GM18909 (cell line): Measurements from ENCODE around the gene IFNG.

Experiments
- ATAC-seq: cut with Tn5 transposase; IDR thresholded peaks from one replicate; pipeline ENCODE4 v1.9.1; 2021; ENCODE audit warnings: mild to moderate bottlenecking; ENCODE audit not compliant: unreplicated experiment, poor library complexity

The IFNG gene

DNA sequence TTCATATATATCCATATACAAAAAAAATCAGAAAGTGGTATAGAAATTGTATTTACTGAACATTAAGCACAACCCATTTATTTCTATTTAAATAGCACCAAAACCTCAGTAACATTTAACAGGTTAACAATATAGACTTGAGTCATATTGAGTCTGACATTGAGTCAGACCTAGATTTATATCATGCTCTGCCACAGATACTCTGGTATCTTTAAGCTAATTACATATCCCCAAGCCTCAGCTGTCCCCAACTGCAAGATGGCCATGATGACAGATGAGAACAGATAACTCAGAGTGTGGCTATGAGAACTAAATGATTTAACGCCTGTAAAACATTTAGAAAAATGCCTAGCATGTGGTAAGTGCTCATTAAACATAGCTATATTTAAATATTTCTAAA lies 40.3 kb downstream of the IFNG start:
- peak; percentile 65 for ATAC-seq

- ATAC-seq, result no peak
Measured at GRCh38 chr12:68118096-68118755, 41.3 kb downstream of the IFNG start.

DNA sequence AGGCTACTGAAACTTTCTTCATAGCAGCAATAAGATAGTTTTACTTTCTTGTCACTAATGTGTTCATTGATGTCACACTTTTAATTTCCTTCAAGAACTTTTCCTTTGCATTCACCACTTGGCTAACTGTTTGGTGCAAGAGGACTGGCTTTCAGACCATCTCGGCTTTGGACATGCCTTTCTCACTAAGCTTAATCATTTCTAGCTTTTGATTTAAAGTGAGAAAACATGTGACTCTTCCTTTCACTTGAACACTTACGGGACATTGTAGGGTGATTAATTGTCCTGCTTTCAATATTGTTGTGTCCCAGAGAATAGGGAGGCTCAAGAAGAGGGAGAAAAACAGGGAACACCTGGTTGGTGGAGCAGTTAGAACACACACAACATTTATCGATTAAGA lies 41.9 kb downstream of the IFNG start:
- no peak for ATAC-seq

DNA sequence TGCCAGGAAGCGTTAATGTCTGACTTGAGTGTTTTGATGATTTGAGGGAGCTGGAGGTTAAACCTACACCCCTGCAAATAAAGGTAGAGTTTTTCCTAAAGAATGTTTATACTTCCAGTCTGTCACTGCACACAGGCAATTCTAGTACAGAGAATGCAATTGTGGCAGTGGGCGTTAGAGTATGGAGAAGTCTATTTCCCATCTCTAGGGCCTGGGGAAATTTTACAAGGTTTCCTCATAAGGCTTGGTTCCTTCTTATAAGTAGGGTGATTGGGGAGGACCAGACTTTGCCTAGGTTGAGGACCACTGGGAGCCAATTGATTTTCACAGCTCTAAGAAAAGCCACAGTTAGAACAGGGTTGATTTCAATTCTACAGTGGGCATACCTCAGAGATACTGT lies 44.3 kb downstream of the IFNG start:
- ATAC-seq, result no peak

DNA sequence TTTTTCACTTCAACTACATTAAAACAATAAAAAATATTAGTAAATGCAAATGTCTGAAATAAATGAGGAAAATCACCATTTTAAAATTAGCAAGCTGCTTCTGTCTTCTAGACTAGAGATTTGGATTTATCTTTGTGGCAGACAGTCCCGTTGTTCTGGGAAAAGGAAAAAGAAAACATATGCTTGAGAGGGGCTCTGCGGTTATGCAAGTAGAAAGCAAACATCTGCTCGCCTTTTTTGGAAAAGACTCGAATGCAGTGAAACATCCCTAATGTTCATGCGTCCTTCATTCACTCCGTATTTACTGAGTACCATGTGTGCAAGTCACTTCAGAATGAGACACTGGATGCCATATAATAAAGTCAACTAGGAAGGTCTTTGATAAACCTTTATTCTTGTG lies 44.9 kb downstream of the IFNG start:
- no peak for ATAC-seq

GRCh38 chr12:68113644-68114043 lies 45.9 kb downstream of the IFNG start:
- ATAC-seq, result no peak

DNA sequence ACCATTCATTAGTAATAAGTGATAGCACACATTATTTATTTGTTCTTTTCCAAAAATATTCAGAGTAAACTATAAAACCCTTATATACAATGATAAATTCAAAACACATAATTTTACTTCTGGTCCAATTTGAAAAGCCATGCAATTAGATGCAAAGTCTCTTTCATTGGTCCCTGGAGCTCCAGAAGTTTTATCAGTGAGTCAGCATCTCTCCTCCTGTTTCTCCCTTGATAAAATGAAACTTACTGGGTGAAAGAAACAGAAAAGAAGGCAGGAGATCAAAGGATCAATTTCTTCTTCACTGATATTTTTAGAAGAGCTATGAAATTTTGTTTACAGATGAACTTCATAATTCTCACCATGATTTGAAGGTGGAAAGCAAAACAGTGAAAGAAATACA lies 47.5 kb downstream of the IFNG start:
- ATAC-seq, result no peak

- no peak for ATAC-seq
Measured at GRCh38 chr12:68109444-68110217, 49.9 kb downstream of the IFNG start.

- ATAC-seq, result no peak
Measured at GRCh38 chr12:68109001-68109400, 50.5 kb downstream of the IFNG start.

GRCh38 chr12:68106660-68107059 lies 52.9 kb downstream of the IFNG start:
- ATAC-seq, result no peak

DNA sequence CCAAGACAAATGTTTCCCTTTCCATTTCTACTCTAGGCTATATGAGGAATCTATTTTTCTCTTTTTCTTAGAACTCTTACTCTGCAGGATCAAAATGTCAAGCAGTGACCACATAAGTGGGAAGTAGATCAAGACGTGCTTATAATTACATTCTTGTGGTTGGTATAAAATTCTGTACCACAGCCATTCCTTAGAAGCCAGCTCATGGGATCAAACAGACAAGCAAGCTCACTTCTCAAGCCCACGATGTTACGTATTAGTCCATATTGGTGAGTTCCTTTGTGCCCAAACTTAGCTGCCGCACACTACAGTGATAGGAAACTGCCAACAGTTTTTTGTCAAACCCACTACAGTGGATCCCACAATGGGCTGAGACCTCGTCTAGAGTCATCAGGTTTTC lies 53.4 kb downstream of the IFNG start:
- ATAC-seq, result no peak
